Measurements from ENCODE around the gene GNAS.
A peak's percentile ranks its signal among the peaks of the same experiment; 100 is the strongest.

The GNAS gene

GRCh38 chr20:58889334-58889760 is 36.8 kb downstream of the GNAS start:
- H3K9ac ChIP-seq (ENCODE audit: insufficient read length, low read depth): peak overlapping the region; percentile 96
- H3K9me3 ChIP-seq (ENCODE audit: insufficient read depth, low read length): no peaks in the 10 kb centered on the region
- no peak for DNase-seq (ENCODE audit: low read depth, low spot score)
- TF ChIP-seq ZNF274 (IDR thresholded peaks at IDR 0.05; ENCODE audit: low read depth, low read length) (no peak), YY1 (IDR thresholded peaks at IDR 0.05; ENCODE audit: insufficient read depth, insufficient read length) (no peak), SUZ12 (IDR thresholded peaks at IDR 0.05; ENCODE audit: extremely low read depth, insufficient read depth, insufficient read length) (no peak)
- no peaks in the 10 kb centered on the region for H3K4me1 ChIP-seq (ENCODE audit: insufficient read depth, insufficient read length)
- peak overlapping the region; percentile 91 for H3K4me3 ChIP-seq (ENCODE audit: insufficient read length, low read depth)
- H3K36me3 ChIP-seq (ENCODE audit: insufficient read depth, insufficient read length, low read length): peaks cover 6% of the 10 kb centered on the region
- H3K27me3 ChIP-seq (ENCODE audit: insufficient read depth, insufficient read length): no peaks in the 10 kb centered on the region

GRCh38 chr20:58889798-58890517 is 37.4 kb downstream of the GNAS start:
- peaks cover 8% of the 10 kb centered on the region for H3K36me3 ChIP-seq (ENCODE audit: insufficient read depth, insufficient read length, low read length)
- TF ChIP-seq YY1 (IDR thresholded peaks at IDR 0.05; ENCODE audit: insufficient read depth, insufficient read length): no peak
- no peak for TF ChIP-seq ZNF274 (IDR thresholded peaks at IDR 0.05; ENCODE audit: low read depth, low read length)
- no peak for TF ChIP-seq SUZ12 (IDR thresholded peaks at IDR 0.05; ENCODE audit: extremely low read depth, insufficient read depth, insufficient read length)
- DNase-seq (ENCODE audit: low read depth, low spot score): no peak
- peak overlapping the region; percentile 91 for H3K4me3 ChIP-seq (ENCODE audit: insufficient read length, low read depth)
- peaks cover under 1% of the 10 kb centered on the region for H3K4me1 ChIP-seq (ENCODE audit: insufficient read depth, insufficient read length)
- peak overlapping the region; percentile 96 for H3K9ac ChIP-seq (ENCODE audit: insufficient read length, low read depth)
- H3K9me3 ChIP-seq (ENCODE audit: insufficient read depth, low read length): no peaks in the 10 kb centered on the region
- H3K27me3 ChIP-seq (ENCODE audit: insufficient read depth, insufficient read length): no peaks in the 10 kb centered on the region

GRCh38 chr20:58890518-58891085 is 38.1 kb downstream of the GNAS start:
- DNase-seq (ENCODE audit: low read depth, low spot score): no peak
- H3K4me1 ChIP-seq (ENCODE audit: insufficient read depth, insufficient read length): peaks cover 3% of the 10 kb centered on the region
- no peak for TF ChIP-seq ZNF274 (IDR thresholded peaks at IDR 0.05; ENCODE audit: low read depth, low read length)
- peak; percentile 6 for TF ChIP-seq YY1 (IDR thresholded peaks at IDR 0.05; ENCODE audit: insufficient read depth, insufficient read length)
- peak overlapping the region; percentile 91 for H3K4me3 ChIP-seq (ENCODE audit: insufficient read length, low read depth)
- no peaks in the 10 kb centered on the region for H3K9me3 ChIP-seq (ENCODE audit: insufficient read depth, low read length)
- H3K9ac ChIP-seq (ENCODE audit: insufficient read length, low read depth): peak overlapping the region; percentile 96
- H3K27me3 ChIP-seq (ENCODE audit: insufficient read depth, insufficient read length): no peaks in the 10 kb centered on the region
- H3K36me3 ChIP-seq (ENCODE audit: insufficient read depth, insufficient read length, low read length): peaks cover 15% of the 10 kb centered on the region

GRCh38 chr20:58891086-58891717 is 38.7 kb downstream of the GNAS start:
- TF ChIP-seq YY1 (IDR thresholded peaks at IDR 0.05; ENCODE audit: insufficient read depth, insufficient read length): no peak
- no peak for TF ChIP-seq SUZ12 (IDR thresholded peaks at IDR 0.05; ENCODE audit: extremely low read depth, insufficient read depth, insufficient read length)
- no peak for TF ChIP-seq ZNF274 (IDR thresholded peaks at IDR 0.05; ENCODE audit: low read depth, low read length)
- Histone ChIP-seq H3K4me1 (ENCODE audit: insufficient read depth, insufficient read length) (peaks cover 5% of the 10 kb centered on the region), H3K4me3 (ENCODE audit: insufficient read length, low read depth) (peak overlapping the region; percentile 91), H3K27me3 (ENCODE audit: insufficient read depth, insufficient read length) (no peaks in the 10 kb centered on the region), H3K9ac (ENCODE audit: insufficient read length, low read depth) (peak overlapping the region; percentile 96), H3K36me3 (ENCODE audit: insufficient read depth, insufficient read length, low read length) (peaks cover 21% of the 10 kb centered on the region), H3K9me3 (ENCODE audit: insufficient read depth, low read length) (no peaks in the 10 kb centered on the region)
- no peak for DNase-seq (ENCODE audit: low read depth, low spot score)

- no peak for TF ChIP-seq YY1 (IDR thresholded peaks at IDR 0.05; ENCODE audit: insufficient read depth, insufficient read length)
- no peak for TF ChIP-seq SUZ12 (IDR thresholded peaks at IDR 0.05; ENCODE audit: extremely low read depth, insufficient read depth, insufficient read length)
- TF ChIP-seq ZNF274 (IDR thresholded peaks at IDR 0.05; ENCODE audit: low read depth, low read length): no peak
- Histone ChIP-seq H3K27me3 (ENCODE audit: insufficient read depth, insufficient read length) (no peaks in the 10 kb centered on the region), H3K36me3 (ENCODE audit: insufficient read depth, insufficient read length, low read length) (peaks cover 26% of the 10 kb centered on the region), H3K4me1 (ENCODE audit: insufficient read depth, insufficient read length) (peaks cover 5% of the 10 kb centered on the region), H3K9me3 (ENCODE audit: insufficient read depth, low read length) (no peaks in the 10 kb centered on the region), H3K4me3 (ENCODE audit: insufficient read length, low read depth) (peak overlapping the region; percentile 78), H3K9ac (ENCODE audit: insufficient read length, low read depth) (peak overlapping the region; percentile 89)
- DNase-seq (ENCODE audit: low read depth, low spot score): no peak
Measured at GRCh38 chr20:58891718-58892140, 39.2 kb downstream of the GNAS start.

GRCh38 chr20:58892141-58892931 is 39.8 kb downstream of the GNAS start:
- peak overlapping the region; percentile 80 for H3K9ac ChIP-seq (ENCODE audit: insufficient read length, low read depth)
- no peak for DNase-seq (ENCODE audit: low read depth, low spot score)
- no peaks in the 10 kb centered on the region for H3K9me3 ChIP-seq (ENCODE audit: insufficient read depth, low read length)
- H3K36me3 ChIP-seq (ENCODE audit: insufficient read depth, insufficient read length, low read length): peaks cover 32% of the 10 kb centered on the region
- no peaks in the 10 kb centered on the region for H3K27me3 ChIP-seq (ENCODE audit: insufficient read depth, insufficient read length)
- H3K4me1 ChIP-seq (ENCODE audit: insufficient read depth, insufficient read length): peaks cover 5% of the 10 kb centered on the region
- TF ChIP-seq YY1 (IDR thresholded peaks at IDR 0.05; ENCODE audit: insufficient read depth, insufficient read length) (no peak), ZNF274 (IDR thresholded peaks at IDR 0.05; ENCODE audit: low read depth, low read length) (no peak), SUZ12 (IDR thresholded peaks at IDR 0.05; ENCODE audit: extremely low read depth, insufficient read depth, insufficient read length) (no peak)
- H3K4me3 ChIP-seq (ENCODE audit: insufficient read length, low read depth): peak overlapping the region; percentile 78

Measured in NT2/D1 (cell line).